Fibroblast of skin of left biceps (primary cell): ENCODE data around the gene LLCFC1.

ENCODE experiments used
- DNase-seq, 2 experiments: peaks; one replicate each; pipeline ENCODE4 v3.0.0-alpha.2; 2013; ENCODE audit warnings: low read depth in 2 of 2

The LLCFC1 gene

GRCh38 chr7:142939226-142939910 lies at the start of gene LLCFC1:
Gene LLCFC1 (plus strand): TSS chr7:142939484. CDS start chr7:142939622, 138 bp downstream.
- DNase-seq, result no peak

DNA sequence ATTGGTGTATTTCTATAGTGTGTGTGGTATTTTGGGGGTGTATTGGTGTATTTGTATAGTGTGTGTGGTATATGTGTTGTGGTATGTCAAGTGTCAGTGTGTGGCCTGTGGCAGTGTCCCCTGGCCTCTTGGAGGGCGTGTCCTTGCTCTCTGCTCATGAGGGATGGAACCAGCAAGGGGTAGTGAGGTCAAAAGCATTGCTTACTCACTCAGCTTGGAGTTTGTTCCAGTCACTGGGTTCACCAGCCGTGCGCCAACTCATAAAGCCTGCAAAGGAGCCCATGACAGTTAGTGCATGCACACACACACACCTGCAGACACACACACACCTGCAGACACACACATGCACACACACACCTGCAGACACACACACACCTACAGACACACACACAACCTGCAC lies 49.5 kb upstream of the LLCFC1 start:
- no peak for DNase-seq

DNA sequence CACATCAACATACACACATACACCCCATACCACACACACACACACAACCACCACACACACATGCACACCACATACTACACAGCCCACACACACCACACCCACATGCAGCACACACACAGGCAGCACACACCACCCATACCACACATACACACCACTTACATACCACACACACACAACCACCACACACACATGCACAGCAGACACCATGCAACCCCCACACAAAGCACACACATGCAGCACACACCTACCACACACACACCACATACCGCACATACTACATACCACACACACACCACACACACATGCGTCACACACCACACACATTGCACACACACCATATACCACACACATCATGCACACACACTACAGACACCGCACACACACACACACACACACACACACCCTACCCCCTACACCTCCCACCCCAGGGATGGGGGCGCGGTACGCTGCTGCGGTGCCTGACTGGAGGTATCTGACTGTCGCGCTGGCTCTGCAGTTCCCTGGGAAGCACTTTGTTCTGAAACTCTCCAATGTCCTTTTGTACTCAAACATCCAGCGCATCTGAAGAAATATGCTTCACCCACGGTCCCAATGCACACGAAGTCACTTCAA lies 48.3 kb upstream of the LLCFC1 start:
- no peak for DNase-seq

DNA sequence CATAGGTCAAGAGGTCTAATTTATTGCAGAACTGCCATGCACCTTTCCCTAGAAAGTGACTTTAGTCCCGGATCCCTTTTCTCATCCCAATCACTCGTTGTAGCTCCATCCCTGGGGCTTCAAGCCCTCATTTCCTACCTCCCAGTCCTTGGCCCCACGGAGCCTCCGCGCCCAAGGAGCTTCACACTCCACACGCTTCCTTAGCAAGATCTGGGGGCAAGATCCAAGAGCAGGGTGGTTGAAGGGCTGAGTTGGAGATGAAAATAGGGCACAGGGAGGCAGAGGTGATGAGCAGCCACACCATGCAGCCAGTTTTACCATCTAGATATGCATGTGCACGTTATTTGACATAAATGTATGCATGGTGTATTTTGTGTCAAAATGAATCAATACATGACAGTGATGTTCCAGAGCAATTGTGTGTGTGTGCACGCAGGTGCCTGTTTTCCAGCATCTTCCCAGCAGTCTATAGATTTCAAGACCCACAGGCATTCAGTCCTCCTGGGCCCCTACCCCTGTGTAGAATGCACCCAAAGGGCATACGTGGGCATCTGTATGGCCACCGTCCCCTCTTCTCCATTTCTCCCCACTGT lies 47.7 kb upstream of the LLCFC1 start:
- DNase-seq, result no peak

DNA sequence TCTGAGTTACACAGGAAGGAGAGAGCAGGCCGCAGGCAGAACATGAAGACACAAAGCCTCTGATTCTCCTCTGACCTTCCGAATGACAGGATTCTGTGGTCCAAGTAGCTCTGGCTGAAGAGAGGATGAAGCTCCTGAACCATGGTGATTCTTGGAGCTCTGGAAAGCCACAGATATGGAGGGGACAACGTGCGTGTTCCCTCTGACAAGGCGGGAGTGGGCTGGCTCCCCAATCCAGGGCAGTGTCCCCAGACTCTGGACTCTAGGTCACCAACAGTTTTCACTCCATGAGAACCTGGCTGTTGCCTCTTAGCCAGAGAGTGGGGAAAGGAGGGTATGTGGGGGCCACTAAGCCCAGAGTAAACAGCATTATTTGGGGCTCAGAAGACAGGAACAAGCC lies 46.3 kb upstream of the LLCFC1 start:
- no peak for DNase-seq

DNA sequence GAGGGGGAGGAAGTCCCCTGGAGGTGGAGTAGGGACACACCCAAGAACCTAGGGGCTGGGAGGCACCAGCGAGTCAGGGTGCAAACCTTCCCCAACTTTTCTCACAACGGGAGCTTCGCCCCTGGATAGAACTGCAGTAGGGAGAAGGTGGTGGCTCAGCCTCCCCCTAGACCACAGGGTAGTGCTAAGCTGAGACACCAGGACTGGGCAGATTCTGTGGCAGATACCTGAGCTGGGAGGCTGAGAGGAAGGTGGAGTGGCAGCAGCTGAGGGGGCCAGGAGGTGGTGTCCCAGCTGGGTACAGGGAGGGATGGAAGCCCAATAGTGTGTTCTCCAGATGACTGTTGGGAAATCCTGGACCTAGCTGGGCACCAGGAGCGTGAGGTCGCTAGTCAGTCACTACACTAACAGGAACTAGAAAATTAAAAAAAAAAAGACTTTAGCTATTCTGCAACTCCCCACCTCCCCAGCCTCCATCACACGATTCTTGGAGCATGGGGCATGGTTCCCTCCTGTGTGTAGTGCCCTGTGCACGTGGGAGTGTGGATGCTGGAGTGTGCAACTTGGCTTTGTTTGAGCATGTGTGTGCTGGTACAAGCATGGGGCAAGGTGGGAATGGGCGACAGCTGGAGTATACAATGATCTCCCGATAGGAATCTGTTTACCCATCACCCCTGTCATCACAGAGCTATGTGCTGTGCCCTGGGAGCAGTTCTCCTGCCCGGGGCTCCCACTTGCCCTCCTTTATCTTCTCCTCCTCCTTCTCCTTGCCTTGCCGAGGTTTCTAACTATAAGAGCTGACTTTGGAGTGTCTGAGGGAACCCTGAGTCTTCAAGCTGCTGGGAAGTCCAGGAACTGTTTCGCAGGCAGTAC lies 44.9 kb upstream of the LLCFC1 start:
- no peak for DNase-seq

DNA sequence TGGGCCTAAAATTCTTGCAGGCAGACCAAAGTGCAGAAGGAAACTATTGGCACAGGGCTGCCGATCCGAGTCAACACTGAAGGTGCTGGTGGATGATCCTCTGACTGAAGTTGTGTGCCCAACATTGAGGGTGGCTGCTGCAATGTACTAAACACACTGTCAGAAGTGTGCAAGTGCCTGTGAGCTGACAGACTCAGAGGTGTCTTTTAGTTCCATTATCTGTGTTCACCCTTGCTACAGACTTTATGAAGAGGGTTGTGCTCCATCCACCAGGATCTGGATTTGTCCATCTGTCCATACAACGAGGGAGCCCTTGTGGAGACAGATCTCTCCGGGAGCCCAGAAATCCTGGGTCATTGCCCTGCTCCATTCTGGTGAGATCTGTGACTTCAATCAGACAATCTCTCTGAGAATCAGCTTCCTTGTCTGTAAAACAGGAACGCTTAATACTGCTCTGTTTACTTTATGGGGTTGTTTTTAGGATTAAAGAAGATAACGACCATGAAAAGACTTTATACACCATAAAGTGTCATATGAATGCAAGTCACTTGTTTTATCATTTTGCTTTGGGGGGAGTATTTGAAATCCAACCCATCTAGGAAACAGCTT lies 44.2 kb upstream of the LLCFC1 start:
- no peak for DNase-seq

DNA sequence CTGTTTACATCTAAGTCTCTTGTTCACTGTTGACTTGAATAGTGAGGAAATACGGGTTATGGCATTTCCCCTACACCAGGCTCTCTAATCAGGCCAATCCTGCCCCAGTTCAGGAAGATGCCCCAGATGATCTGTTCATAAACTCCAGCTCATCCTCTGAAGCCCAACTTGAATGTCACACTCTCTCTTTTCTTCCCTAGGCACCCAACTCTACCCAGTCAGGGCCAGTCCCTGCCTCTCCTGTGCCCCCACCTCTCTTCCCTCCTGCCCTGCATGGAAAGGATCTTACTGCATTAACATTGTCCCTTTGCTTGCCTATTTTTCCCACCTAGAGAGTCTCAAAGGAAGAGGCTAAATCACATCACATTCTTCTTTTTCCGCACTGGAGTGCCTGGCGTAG lies 43.1 kb upstream of the LLCFC1 start:
- no peak for DNase-seq

DNA sequence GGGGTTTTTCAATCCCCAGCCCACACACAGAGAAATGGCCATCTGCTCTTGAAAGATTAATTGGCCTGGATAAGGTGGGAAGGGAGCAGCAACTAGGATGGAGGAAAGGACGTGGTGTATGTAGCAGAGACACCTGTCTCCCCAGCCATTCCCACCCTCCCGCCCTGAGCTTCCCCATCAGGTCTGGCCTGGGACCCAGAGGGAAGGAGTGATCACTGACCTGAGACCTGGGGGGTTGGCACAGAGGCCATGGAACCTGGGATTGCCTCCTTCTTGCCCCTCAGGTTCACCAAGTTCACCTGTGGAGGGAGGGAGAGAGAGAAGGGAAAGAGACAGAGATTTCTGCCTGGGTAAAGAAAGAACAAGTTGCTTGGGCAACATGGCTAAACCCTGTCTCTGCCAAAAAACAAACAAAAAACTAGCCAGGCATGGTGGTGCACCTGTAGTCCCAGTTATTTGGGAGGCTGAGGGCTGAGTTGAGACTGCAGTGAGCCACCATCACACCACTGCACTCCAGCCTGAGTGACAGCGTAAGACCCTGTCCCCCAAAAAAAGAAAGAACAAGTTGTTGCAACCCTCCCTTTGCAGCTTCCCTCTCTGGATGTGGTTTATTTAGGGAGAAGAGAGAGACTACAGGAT lies 42.4 kb upstream of the LLCFC1 start:
- no peak for DNase-seq

DNA sequence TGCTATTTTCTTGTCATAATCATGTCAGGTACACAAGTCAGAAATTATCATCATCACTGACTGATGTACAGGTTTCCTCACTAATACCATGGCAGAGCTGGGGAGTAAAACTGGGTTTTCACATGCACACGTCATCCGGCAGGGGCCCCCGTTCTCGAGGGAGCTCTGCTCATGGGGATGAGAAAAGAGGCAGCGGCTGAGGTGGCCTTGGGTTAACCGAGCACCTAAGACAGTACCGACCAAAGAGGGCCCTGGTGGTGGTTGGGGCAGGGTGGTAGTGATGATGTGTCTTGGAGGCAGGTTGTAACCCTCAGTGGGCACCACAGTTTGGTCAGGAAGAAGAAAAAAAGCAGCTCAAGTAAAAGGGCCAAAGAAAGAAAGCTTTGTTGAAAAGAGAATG lies 41.6 kb upstream of the LLCFC1 start:
- DNase-seq, result no peak

DNA sequence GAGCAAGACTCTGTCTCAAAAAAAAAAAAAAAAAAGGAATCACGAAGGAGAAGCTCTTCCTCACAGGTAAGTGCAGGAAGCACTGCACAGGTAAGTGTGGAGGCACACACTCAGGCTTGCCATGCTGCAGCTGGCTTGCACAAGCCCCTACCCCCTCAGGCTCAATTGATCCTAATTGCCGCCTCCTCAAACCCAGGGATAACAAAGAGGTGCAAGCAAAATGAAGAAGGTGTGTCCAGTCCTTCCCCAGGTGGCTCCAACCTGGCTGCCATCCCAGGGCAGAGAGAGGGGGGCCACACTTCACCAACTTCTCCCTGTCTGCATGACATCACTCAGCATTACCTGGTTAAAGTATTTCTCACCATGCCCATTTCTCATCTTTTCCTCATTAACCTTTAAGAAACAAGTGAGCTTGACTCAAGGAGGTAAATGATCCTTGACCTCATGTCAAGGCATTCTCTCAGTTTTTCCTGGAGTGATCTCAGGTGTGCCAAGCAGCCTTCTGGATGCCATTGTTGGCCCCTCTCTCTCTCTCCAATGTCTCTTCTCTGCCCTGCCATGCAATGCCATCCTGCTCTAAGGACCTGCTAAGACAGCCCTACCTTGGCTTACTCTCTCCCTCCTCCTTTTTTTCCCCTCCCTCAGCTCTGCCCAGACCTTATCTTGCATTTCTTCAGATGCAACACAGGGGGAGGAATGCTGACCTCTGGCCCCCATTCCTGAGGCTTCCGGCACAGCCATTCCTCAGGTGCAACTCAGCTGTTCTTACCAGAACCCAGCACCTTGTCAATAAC lies 40.7 kb upstream of the LLCFC1 start:
- DNase-seq, result no peak

DNA sequence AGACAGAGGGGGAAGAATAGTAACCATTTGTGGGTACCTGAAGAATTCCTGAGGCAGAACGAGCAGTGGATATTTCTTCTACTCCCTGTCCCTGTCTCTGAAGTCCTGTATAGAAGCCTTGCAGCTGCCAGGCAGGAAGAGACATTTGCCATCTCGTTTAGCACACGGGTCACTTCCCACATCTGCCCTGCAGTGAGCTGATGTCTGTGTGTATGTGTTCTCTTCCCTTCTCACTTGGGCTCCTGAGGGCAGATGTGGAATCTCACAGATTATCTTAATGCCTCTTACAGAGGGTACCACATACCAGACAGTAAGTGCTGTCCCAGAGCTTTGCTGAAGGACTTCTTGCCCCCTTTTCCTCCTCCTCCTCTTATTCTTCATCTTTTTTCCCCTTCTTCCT lies 39.6 kb upstream of the LLCFC1 start:
- no peak for DNase-seq

GRCh38 chr7:142901426-142902259 lies 37.6 kb upstream of the LLCFC1 start:
- no peak for DNase-seq

DNA sequence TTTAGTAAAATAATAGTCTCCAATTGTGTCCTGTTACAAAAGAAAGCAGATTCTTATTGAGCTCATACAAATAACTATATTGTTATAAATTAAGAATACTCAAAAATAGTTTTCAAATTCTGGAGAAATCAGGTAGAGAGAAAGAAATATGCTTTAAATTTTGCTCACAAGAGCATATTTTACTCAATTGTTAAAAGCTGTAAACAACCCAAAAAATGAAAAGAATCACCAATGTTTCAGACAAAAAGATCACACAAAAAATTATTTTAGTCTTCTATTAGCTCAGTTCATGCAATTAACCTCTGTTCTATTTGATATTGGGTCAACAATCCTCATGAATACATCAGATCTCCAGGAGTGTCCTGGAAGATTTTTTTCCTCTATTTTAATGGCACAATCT lies 35.2 kb upstream of the LLCFC1 start:
- no peak for DNase-seq

DNA sequence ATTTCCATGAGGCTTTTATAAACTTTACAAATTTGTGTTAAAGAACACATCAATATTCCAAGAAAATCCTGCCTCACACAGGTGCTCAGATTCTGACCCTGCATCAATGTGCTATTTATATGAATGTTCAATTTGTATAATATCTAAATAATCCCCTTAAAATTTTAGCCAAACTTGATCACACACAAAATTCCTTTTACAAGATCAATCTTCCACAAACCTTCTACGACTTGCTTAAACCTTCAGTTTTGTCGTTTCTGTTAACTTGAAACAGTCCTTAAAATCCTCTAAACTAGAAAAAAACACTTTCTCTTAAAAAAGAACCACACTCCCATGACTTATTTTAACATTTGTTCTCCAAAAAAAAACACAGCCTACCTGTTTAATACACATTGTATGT lies 33.5 kb upstream of the LLCFC1 start:
- DNase-seq, result no peak

DNA sequence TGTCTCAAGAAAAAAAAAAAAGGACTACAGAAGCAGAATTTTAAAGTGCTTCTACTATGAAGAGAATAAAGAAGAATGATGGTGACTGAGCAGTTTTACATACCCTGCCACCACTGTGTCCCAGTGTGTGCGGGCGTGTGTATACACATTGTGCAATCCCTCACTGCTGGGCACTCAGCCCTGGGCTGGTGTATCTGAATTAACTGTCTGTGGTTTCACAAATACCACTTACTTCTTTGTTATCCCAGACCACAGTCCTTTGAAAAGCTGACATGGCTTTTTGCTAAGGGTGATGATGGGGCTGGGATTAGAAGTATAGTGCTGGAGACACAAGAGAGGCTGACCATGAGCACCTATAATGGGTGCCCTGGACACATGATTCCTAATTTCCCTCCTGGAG lies 32.6 kb upstream of the LLCFC1 start:
- no peak for DNase-seq

GRCh38 chr7:142908290-142908689 lies 31.0 kb upstream of the LLCFC1 start:
- no peak for DNase-seq

GRCh38 chr7:142908921-142909890 lies 30.1 kb upstream of the LLCFC1 start:
- no peak for DNase-seq

DNA sequence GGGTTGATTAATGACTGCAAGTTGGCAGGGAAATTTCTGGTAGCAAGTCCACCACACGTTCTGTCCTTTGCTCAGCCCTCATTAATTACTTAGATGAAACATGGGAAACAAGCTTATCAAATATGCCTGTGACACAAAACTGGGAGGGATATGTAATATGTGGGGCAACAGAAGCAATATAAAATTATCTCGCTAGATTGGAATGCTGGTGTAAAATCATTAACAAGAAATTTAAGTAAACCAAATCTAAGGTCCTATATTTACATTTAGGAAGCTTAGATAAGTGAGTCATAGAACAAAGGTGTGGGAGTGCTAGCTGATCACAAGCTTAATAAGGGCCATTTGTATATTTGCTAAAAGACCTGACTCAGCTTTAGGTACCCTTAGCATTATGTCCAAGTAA lies 29.3 kb upstream of the LLCFC1 start:
- no peak for DNase-seq
